ENCODE results near the gene PRLH.

DNA sequence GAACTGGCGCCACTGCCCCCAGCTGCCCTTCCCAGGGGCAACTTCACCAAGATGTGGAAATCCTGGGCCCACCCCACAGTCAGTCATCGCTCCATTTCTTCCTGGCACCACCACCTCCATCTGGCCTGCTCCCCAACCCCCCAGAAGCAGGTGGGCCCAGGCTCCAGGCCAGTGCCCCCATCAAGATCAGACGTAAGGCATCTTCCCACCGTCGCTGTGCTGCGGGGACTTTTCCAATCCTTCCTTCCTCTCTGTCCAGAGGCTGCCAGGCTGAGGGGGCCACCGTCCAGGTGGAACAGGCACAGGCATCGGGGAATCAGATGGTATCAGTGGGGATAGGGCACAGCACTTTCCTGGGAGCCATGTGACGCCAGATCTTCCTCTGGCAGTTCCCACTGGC is 8.1 kb downstream of the PRLH start:
- TF ChIP-seq, protein P1, sequence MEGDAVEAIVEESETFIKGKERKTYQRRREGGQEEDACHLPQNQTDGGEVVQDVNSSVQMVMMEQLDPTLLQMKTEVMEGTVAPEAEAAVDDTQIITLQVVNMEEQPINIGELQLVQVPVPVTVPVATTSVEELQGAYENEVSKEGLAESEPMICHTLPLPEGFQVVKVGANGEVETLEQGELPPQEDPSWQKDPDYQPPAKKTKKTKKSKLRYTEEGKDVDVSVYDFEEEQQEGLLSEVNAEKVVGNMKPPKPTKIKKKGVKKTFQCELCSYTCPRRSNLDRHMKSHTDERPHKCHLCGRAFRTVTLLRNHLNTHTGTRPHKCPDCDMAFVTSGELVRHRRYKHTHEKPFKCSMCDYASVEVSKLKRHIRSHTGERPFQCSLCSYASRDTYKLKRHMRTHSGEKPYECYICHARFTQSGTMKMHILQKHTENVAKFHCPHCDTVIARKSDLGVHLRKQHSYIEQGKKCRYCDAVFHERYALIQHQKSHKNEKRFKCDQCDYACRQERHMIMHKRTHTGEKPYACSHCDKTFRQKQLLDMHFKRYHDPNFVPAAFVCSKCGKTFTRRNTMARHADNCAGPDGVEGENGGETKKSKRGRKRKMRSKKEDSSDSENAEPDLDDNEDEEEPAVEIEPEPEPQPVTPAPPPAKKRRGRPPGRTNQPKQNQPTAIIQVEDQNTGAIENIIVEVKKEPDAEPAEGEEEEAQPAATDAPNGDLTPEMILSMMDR (IDR thresholded peaks at IDR 0.05) = no peak
- TF ChIP-seq EP300 (IDR thresholded peaks at IDR 0.05) = no peak
